Stomach (tissue), 4 donors: Measurements from ENCODE around the gene DTD1.

Experiments used
- EP300 ChIP-seq: sonication (generic); formaldehyde crosslinking; IDR thresholded peaks from one replicate; pipeline ENCODE4 v1.6.1; 2017; ENCODE audit warnings: antibody characterized with exemption
- POLR2A ChIP-seq, 4 donors: fragments of 450-650 bp; IDR thresholded peaks; one replicate each; pipeline ENCODE4 v1.6.1; 2016; ENCODE audit warnings: antibody characterized with exemption in 4 of 4, control low read depth in 2 of 4, mild to moderate bottlenecking in 1 of 4, moderate library complexity in 1 of 4
- POLR2AphosphoS5 ChIP-seq, 3 donors: sonication (generic); formaldehyde crosslinking; IDR thresholded peaks; one replicate each; pipeline ENCODE4 v1.6.1; 2016; ENCODE audit warnings: antibody characterized with exemption in 3 of 3
- TF ChIP-seq, protein P1 (sequence below), 7 experiments: fragments of 450-650 bp in 4 of 7; fragments of 200-600 bp in 3 of 7; sonication (generic) in 3 of 7; IDR thresholded peaks; one replicate each; pipeline ENCODE4 v1.5.1; 2016 to 2019; ENCODE audit warnings: antibody characterized with exemption in 7 of 7, control low read depth in 2 of 7, mild to moderate bottlenecking in 1 of 7

DNA sequence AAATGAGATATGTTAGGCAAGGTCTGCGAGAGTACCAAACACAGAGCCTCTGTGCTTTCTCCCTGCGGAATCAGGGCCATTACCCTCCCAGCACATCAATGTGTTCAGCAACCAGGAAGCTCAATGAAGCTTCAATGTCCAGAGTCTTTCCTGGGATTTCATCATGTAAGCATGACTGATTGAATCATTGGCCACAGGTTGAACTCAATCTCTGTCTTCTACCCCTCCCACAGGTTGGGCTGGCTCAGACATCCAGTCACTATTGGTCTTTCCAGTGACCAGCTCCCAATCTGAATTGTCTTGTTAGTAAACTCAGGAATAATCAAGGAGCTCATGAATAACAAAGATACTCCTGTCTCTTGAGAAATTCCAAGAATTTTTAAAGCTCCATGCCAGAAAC lies 2.7 kb upstream of the DTD1 start:
- TF ChIP-seq POLR2A (IDR thresholded peaks at IDR 0.05) = no peak
- TF ChIP-seq, protein P1, sequence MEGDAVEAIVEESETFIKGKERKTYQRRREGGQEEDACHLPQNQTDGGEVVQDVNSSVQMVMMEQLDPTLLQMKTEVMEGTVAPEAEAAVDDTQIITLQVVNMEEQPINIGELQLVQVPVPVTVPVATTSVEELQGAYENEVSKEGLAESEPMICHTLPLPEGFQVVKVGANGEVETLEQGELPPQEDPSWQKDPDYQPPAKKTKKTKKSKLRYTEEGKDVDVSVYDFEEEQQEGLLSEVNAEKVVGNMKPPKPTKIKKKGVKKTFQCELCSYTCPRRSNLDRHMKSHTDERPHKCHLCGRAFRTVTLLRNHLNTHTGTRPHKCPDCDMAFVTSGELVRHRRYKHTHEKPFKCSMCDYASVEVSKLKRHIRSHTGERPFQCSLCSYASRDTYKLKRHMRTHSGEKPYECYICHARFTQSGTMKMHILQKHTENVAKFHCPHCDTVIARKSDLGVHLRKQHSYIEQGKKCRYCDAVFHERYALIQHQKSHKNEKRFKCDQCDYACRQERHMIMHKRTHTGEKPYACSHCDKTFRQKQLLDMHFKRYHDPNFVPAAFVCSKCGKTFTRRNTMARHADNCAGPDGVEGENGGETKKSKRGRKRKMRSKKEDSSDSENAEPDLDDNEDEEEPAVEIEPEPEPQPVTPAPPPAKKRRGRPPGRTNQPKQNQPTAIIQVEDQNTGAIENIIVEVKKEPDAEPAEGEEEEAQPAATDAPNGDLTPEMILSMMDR (IDR thresholded peaks at IDR 0.05) = no peak
- no peak for TF ChIP-seq POLR2AphosphoS5 (IDR thresholded peaks at IDR 0.05)
- no peak for TF ChIP-seq EP300
